SK-N-SH treated with all-trans-retinoic acid at 6 μM for 48 hours (cell line): ENCODE measurements around the gene CTCF.
A peak's percentile ranks its signal among the peaks of the same experiment; 100 is the strongest.
"Not testable (repeated sequence)": the region's sequence is repeated elsewhere in the genome, so short reads cannot be mapped to it uniquely, and the experiment has no call there.

Experiments
- ATAC-seq: fragments of 200-7000 bp; cut with Tn5 transposase; 3 replicates; pipeline ENCODE4 v1.9.1; 2020; ENCODE audit warnings: mild to moderate bottlenecking, moderate library complexity
- ARNTL ChIP-seq: fragments of 450-650 bp; formaldehyde crosslinking; IDR thresholded peaks from 2 replicates; pipeline ENCODE4 v1.5.0; 2020; ENCODE audit warnings: low read depth, mild to moderate bottlenecking, moderate library complexity, borderline replicate concordance
- BACH2 ChIP-seq: fragments of 250-450 bp; sonication (Bioruptor Pico); IDR thresholded peaks from 2 replicates; pipeline ENCODE4 v1.9.0; 2021; ENCODE audit warnings: mild to moderate bottlenecking, borderline replicate concordance
- CSDC2 ChIP-seq: fragments of 250-450 bp; sonication (Bioruptor Pico); IDR thresholded peaks from 2 replicates; pipeline ENCODE4 v1.5.0; 2020; ENCODE audit warnings: mild to moderate bottlenecking, moderate library complexity
- GLIS3 ChIP-seq: fragments of 250-450 bp; sonication (Bioruptor Pico); IDR thresholded peaks from 2 replicates; pipeline ENCODE4 v1.5.0; 2020; ENCODE audit warnings: mild to moderate bottlenecking, moderate library complexity
- ISL1 ChIP-seq: fragments of 250-450 bp; sonication (Bioruptor Pico); IDR thresholded peaks from 2 replicates; pipeline ENCODE4 v2.1.2; 2022; ENCODE audit warnings: mild to moderate bottlenecking, moderate library complexity
- OSR1 ChIP-seq: fragments of 250-450 bp; sonication (Bioruptor Pico); IDR thresholded peaks from 2 replicates; pipeline ENCODE4 v1.8.0; 2022; ENCODE audit warnings: moderate library complexity, mild to moderate bottlenecking, inconsistent platforms
- PPARA ChIP-seq: fragments of 250-450 bp; sonication (Bioruptor Pico); IDR thresholded peaks from 2 replicates; pipeline ENCODE4 v1.5.0; 2020; ENCODE audit warnings: mild to moderate bottlenecking, borderline replicate concordance
- RARB ChIP-seq: fragments of 250-450 bp; sonication (Bioruptor Pico); IDR thresholded peaks from 2 replicates; pipeline ENCODE4 v1.8.0; 2021; ENCODE audit warnings: mild to moderate bottlenecking, moderate library complexity
- SNAI2 ChIP-seq: fragments of 250-450 bp; sonication (Bioruptor Pico); IDR thresholded peaks from 2 replicates; pipeline ENCODE4 v1.5.0; 2020; ENCODE audit warnings: mild to moderate bottlenecking, moderate library complexity
- TCF4 ChIP-seq: fragments of 250-450 bp; sonication (Bioruptor Pico); IDR thresholded peaks from 2 replicates; pipeline ENCODE4 v1.8.0; 2021; ENCODE audit warnings: mild to moderate bottlenecking, moderate library complexity, borderline replicate concordance
- TOX ChIP-seq: fragments of 250-450 bp; sonication (Bioruptor Pico); IDR thresholded peaks from 2 replicates; pipeline ENCODE4 v1.8.0; 2021; ENCODE audit warnings: mild to moderate bottlenecking, moderate library complexity, borderline replicate concordance
- ZC3H10 ChIP-seq: fragments of 250-450 bp; sonication (Bioruptor Pico); IDR thresholded peaks from 2 replicates; pipeline ENCODE4 v1.5.1; 2021; ENCODE audit warnings: mild to moderate bottlenecking, moderate library complexity
- ZFP3 ChIP-seq: fragments of 250-450 bp; sonication (Bioruptor Pico); IDR thresholded peaks from 2 replicates; pipeline ENCODE4 v1.5.0; 2020; ENCODE audit warnings: mild to moderate bottlenecking, moderate library complexity
- ZFP30 ChIP-seq: fragments of 450-650 bp; formaldehyde crosslinking; IDR thresholded peaks from 2 replicates; pipeline ENCODE4 v1.5.0; 2022; ENCODE audit warnings: mild to moderate bottlenecking, moderate library complexity
- ZNF70 ChIP-seq: fragments of 450-650 bp; formaldehyde crosslinking; IDR thresholded peaks from 2 replicates; pipeline ENCODE4 v1.5.0; 2020; ENCODE audit warnings: mild to moderate bottlenecking, moderate library complexity
- ZNF8 ChIP-seq: fragments of 450-650 bp; formaldehyde crosslinking; IDR thresholded peaks from 2 replicates; pipeline ENCODE4 v1.5.0; 2020; ENCODE audit warnings: mild to moderate bottlenecking, moderate library complexity
- TF ChIP-seq, protein P1 (sequence below): fragments of 250-450 bp; sonication (Bioruptor Pico); IDR thresholded peaks from 2 replicates; pipeline ENCODE4 v1.8.0; 2021; ENCODE audit warnings: low read depth, mild to moderate bottlenecking, moderate library complexity, borderline replicate concordance
- TF ChIP-seq, protein P2 (sequence below): fragments of 250-450 bp; sonication (Bioruptor Pico); IDR thresholded peaks from 2 replicates; pipeline ENCODE4 v1.5.1; 2020; ENCODE audit warnings: low read depth, mild to moderate bottlenecking, moderate library complexity
- TF ChIP-seq, protein P3 (sequence below): fragments of 250-450 bp; sonication (Bioruptor Pico); IDR thresholded peaks from 2 replicates; pipeline ENCODE4 v1.5.0; 2020; ENCODE audit warnings: mild to moderate bottlenecking, moderate library complexity
- TF ChIP-seq, protein P4 (sequence below): fragments of 250-450 bp; sonication (Bioruptor Pico); IDR thresholded peaks from 2 replicates; pipeline ENCODE4 v1.8.0; 2020; ENCODE audit warnings: mild to moderate bottlenecking, moderate library complexity, borderline replicate concordance
- TF ChIP-seq, protein P5 (sequence below): fragments of 250-450 bp; sonication (Bioruptor Pico); IDR thresholded peaks from 2 replicates; pipeline ENCODE4 v1.5.1; 2021; ENCODE audit warnings: mild to moderate bottlenecking, moderate library complexity

Gene CTCF, protein sequence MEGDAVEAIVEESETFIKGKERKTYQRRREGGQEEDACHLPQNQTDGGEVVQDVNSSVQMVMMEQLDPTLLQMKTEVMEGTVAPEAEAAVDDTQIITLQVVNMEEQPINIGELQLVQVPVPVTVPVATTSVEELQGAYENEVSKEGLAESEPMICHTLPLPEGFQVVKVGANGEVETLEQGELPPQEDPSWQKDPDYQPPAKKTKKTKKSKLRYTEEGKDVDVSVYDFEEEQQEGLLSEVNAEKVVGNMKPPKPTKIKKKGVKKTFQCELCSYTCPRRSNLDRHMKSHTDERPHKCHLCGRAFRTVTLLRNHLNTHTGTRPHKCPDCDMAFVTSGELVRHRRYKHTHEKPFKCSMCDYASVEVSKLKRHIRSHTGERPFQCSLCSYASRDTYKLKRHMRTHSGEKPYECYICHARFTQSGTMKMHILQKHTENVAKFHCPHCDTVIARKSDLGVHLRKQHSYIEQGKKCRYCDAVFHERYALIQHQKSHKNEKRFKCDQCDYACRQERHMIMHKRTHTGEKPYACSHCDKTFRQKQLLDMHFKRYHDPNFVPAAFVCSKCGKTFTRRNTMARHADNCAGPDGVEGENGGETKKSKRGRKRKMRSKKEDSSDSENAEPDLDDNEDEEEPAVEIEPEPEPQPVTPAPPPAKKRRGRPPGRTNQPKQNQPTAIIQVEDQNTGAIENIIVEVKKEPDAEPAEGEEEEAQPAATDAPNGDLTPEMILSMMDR

DNA sequence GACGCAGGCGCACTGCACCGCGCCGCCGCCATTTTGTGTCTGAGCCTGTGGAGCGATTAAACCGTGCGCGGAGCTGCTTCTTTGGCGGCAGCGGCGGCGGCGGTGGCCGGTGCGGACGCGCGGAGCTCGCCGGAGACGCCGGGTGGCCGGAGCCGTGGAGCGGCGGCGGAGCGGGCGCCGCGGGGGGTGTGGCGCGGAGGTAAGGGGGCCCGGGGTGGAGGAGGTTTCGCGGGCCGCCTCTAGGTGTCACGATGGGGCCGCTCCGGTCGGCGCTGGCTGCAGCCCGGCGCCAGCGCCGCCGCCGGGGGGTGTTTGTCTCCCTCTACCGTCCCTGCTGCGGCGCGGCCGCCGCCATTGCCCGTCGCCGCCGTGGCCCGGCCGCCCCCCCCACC is at the start of gene CTCF:
Gene CTCF, plus strand, starts transcription at position 1 of the 392 bp plus-strand sequence. CDS start 48,307 bp downstream, outside the sequence.
- peak; percentile 23 for ATAC-seq
- TF ChIP-seq RARB (no peak), TCF4 (CRISPR knock-in tag) (no peak)

DNA sequence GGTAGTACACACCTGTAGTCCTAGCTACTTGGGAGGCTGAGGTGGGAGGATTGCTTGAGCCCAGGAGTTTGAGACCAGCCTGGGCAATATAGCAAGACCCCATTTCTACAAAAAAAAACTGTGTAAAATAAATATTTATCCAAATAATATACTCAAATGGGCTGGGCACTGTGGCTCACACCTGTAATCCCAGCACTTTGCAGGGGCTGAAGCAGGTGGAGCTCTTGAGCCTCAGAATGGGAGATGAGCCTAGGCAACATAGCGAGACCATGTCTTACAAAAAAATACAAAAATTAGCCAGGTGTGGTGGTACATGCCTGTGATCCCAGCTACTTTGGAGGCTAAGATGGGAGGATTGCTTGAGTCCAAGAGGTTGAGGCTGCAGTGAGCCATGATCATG is 48.4 kb upstream of the CTCF start:
- not testable (repeated sequence) for ATAC-seq

DNA sequence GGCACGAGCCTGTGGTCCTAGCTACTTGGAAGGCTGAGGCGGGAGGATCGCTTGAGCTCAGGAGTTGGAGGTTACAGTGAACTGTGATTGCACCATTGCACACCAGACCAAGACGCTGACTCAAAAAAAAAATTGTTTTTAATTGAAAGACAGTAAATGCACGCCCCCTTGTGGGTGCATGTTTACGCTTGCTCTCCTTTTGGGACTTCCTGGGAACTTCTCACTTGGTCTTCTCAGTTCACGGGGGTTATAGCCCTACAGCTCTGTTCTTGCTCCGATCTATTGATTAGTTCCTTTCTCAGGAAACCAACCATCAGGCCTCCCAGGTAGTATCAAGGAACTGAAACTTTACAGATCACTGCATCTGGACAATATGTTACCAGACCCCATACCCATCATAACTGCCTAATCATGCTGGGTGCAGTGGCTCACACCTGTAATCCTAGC is 47.9 kb upstream of the CTCF start:
- TF ChIP-seq SNAI2 (CRISPR knock-in tag) (no peak), GLIS3 (CRISPR knock-in tag) (no peak), ZNF70 (peak; percentile 24; the same call in 1 of the 2 replicates), RARB (no peak), ARNTL (CRISPR knock-in tag) (no peak)
- TF ChIP-seq, protein P1, sequence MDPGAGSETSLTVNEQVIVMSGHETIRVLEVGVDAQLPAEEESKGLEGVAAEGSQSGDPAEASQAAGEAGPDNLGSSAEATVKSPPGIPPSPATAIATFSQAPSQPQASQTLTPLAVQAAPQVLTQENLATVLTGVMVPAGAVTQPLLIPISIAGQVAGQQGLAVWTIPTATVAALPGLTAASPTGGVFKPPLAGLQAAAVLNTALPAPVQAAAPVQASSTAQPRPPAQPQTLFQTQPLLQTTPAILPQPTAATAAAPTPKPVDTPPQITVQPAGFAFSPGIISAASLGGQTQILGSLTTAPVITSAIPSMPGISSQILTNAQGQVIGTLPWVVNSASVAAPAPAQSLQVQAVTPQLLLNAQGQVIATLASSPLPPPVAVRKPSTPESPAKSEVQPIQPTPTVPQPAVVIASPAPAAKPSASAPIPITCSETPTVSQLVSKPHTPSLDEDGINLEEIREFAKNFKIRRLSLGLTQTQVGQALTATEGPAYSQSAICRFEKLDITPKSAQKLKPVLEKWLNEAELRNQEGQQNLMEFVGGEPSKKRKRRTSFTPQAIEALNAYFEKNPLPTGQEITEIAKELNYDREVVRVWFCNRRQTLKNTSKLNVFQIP (CRISPR knock-in tag) = no peak

DNA sequence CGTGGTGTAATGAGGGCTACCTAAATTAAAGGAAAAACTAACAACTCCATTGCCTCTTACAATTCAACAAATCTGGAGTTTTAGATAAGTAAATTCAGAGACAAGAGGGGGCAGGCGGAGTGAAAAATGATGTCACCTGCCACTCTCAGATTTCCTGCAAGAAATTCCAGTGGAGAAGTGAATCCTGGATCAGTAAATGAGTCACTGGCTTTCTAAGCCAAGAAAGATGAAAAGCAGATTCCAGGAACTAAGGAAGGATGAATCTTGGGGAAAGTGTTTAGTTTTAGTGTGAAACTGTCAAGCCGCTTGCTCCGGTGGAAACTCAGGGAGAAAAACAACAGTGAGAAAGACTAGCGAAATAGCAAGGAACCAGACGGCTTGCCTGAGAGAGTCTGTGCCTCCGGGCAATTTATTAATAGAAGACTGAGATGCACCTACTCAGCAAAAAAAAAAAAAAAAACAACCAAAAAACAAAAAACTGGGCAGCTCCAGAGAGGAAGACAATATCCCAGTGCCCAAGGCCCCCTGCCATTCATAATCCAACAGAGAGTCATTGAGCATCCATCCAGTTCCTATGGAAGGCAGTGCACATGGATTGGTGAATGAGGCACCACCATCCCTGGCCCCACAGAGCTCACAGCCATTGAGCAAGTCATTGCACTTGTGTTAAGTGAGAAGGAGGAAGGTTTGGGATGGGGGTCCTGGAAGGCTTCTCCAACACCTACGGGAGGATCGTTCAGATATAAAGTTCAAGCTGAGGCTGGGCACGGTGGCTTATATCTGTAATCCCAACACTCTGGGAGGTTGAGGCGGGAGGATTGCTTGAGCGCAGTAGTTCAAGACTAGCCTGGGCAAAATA is 45.8 kb upstream of the CTCF start:
- TF ChIP-seq OSR1 (no peak), ISL1 (peak; percentile 61)
- TF ChIP-seq, all 23 proteins: peak for 1
- ATAC-seq = peak; percentile 28

More for the DNA sequence above, 47.9 kb upstream of the CTCF start:
- peak; percentile 77 for ATAC-seq

DNA sequence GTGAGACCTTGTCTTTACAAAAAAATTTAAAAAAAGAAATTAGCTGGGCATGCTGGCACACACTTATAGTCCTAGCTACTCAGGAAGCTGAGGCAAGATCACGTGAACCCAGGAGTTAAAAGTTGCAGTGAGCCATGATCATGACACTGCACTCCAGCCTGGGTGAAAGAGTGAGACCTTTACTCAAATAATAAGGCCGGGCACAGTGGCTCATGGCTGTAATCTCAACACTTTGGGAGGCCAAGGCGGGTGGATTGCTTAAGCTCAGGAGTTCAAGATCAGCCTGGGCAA is 45.2 kb upstream of the CTCF start:
- TF ChIP-seq RARB (no peak), PPARA (CRISPR knock-in tag) (no peak), CSDC2 (CRISPR knock-in tag) (no peak), ZNF8 (CRISPR knock-in tag) (no peak), ZC3H10 (CRISPR knock-in tag) (no peak), GLIS3 (CRISPR knock-in tag) (no peak), ZFP30 (CRISPR knock-in tag) (no peak), TOX (CRISPR knock-in tag) (no peak), BACH2 (CRISPR knock-in tag) (no peak), OSR1 (no peak), ZFP3 (CRISPR knock-in tag) (no peak), ZNF70 (no peak), ISL1 (no peak)
- TF ChIP-seq, protein P2, sequence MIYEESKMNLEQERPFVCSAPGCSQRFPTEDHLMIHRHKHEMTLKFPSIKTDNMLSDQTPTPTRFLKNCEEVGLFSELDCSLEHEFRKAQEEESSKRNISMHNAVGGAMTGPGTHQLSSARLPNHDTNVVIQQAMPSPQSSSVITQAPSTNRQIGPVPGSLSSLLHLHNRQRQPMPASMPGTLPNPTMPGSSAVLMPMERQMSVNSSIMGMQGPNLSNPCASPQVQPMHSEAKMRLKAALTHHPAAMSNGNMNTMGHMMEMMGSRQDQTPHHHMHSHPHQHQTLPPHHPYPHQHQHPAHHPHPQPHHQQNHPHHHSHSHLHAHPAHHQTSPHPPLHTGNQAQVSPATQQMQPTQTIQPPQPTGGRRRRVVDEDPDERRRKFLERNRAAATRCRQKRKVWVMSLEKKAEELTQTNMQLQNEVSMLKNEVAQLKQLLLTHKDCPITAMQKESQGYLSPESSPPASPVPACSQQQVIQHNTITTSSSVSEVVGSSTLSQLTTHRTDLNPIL (CRISPR knock-in tag) = no peak
- TF ChIP-seq, protein P3, sequence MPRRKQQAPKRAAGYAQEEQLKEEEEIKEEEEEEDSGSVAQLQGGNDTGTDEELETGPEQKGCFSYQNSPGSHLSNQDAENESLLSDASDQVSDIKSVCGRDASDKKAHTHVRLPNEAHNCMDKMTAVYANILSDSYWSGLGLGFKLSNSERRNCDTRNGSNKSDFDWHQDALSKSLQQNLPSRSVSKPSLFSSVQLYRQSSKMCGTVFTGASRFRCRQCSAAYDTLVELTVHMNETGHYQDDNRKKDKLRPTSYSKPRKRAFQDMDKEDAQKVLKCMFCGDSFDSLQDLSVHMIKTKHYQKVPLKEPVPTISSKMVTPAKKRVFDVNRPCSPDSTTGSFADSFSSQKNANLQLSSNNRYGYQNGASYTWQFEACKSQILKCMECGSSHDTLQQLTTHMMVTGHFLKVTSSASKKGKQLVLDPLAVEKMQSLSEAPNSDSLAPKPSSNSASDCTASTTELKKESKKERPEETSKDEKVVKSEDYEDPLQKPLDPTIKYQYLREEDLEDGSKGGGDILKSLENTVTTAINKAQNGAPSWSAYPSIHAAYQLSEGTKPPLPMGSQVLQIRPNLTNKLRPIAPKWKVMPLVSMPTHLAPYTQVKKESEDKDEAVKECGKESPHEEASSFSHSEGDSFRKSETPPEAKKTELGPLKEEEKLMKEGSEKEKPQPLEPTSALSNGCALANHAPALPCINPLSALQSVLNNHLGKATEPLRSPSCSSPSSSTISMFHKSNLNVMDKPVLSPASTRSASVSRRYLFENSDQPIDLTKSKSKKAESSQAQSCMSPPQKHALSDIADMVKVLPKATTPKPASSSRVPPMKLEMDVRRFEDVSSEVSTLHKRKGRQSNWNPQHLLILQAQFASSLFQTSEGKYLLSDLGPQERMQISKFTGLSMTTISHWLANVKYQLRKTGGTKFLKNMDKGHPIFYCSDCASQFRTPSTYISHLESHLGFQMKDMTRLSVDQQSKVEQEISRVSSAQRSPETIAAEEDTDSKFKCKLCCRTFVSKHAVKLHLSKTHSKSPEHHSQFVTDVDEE (CRISPR knock-in tag) = no peak
- TF ChIP-seq, protein P4, sequence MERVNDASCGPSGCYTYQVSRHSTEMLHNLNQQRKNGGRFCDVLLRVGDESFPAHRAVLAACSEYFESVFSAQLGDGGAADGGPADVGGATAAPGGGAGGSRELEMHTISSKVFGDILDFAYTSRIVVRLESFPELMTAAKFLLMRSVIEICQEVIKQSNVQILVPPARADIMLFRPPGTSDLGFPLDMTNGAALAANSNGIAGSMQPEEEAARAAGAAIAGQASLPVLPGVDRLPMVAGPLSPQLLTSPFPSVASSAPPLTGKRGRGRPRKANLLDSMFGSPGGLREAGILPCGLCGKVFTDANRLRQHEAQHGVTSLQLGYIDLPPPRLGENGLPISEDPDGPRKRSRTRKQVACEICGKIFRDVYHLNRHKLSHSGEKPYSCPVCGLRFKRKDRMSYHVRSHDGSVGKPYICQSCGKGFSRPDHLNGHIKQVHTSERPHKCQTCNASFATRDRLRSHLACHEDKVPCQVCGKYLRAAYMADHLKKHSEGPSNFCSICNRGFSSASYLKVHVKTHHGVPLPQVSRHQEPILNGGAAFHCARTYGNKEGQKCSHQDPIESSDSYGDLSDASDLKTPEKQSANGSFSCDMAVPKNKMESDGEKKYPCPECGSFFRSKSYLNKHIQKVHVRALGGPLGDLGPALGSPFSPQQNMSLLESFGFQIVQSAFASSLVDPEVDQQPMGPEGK (CRISPR knock-in tag) = no peak
- TF ChIP-seq, protein P5, sequence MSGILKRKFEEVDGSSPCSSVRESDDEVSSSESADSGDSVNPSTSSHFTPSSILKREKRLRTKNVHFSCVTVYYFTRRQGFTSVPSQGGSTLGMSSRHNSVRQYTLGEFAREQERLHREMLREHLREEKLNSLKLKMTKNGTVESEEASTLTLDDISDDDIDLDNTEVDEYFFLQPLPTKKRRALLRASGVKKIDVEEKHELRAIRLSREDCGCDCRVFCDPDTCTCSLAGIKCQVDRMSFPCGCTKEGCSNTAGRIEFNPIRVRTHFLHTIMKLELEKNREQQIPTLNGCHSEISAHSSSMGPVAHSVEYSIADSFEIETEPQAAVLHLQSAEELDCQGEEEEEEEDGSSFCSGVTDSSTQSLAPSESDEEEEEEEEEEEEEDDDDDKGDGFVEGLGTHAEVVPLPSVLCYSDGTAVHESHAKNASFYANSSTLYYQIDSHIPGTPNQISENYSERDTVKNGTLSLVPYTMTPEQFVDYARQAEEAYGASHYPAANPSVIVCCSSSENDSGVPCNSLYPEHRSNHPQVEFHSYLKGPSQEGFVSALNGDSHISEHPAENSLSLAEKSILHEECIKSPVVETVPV (CRISPR knock-in tag) = no peak
- ATAC-seq = no peak
